HL-60 (cell line): ENCODE measurements around the gene JMJD1C.
A peak's percentile ranks its signal among the peaks of the same experiment; 100 is the strongest.

Experiments used
- DNase-seq, 2 experiments: peaks; one replicate each; pipeline ENCODE4 v3.0.0-alpha.2; 2010 to 2020; ENCODE audit warnings: low read depth in 1 of 2, low spot score in 1 of 2
- H3K27ac ChIP-seq: fragments of 250-450 bp; sonication (Bioruptor Pico); replicated peaks from 2 replicates; pipeline ENCODE4 v1.5.1; 2020; ENCODE audit warnings: mild to moderate bottlenecking, moderate library complexity
- H3K27me3 ChIP-seq: fragments of 250-450 bp; sonication (Bioruptor Pico); 2 replicates; pipeline ENCODE4 v1.5.1; 2021; ENCODE audit warnings: mild to moderate bottlenecking, moderate library complexity; ENCODE audit not compliant: insufficient read depth, poor library complexity, severe bottlenecking
- H3K4me3 ChIP-seq: replicated peaks from 2 replicates; pipeline ENCODE4 v1.5.1; 2011; ENCODE audit warnings: mild to moderate bottlenecking, control low read depth, low read length; ENCODE audit not compliant: insufficient read depth
- CTCF ChIP-seq: IDR thresholded peaks from one replicate; pipeline ENCODE4 v1.5.1; 2011; ENCODE audit warnings: low read length, control low read depth, inconsistent platforms; ENCODE audit not compliant: insufficient read depth
- GABPA ChIP-seq: IDR thresholded peaks from 2 replicates; pipeline ENCODE4 v1.6.1; 2012; ENCODE audit warnings: low read depth
- POLR2AphosphoS5 ChIP-seq: IDR thresholded peaks from 2 replicates; pipeline ENCODE4 v1.6.1; 2012; ENCODE audit warnings: low read depth
- SPI1 ChIP-seq: IDR thresholded peaks from 2 replicates; pipeline ENCODE4 v1.6.1; 2012; ENCODE audit warnings: low read depth, mild to moderate bottlenecking, borderline replicate concordance
- TF ChIP-seq, protein P1 (sequence below): IDR thresholded peaks from 2 replicates; pipeline ENCODE4 v1.6.1; 2012; ENCODE audit warnings: low read depth; ENCODE audit not compliant: insufficient replicate concordance

The JMJD1C gene

GRCh38 chr10:63161592-63161991 lies 304.2 kb downstream of the JMJD1C start:
- no peak for TF ChIP-seq CTCF
- TF ChIP-seq, protein P1, sequence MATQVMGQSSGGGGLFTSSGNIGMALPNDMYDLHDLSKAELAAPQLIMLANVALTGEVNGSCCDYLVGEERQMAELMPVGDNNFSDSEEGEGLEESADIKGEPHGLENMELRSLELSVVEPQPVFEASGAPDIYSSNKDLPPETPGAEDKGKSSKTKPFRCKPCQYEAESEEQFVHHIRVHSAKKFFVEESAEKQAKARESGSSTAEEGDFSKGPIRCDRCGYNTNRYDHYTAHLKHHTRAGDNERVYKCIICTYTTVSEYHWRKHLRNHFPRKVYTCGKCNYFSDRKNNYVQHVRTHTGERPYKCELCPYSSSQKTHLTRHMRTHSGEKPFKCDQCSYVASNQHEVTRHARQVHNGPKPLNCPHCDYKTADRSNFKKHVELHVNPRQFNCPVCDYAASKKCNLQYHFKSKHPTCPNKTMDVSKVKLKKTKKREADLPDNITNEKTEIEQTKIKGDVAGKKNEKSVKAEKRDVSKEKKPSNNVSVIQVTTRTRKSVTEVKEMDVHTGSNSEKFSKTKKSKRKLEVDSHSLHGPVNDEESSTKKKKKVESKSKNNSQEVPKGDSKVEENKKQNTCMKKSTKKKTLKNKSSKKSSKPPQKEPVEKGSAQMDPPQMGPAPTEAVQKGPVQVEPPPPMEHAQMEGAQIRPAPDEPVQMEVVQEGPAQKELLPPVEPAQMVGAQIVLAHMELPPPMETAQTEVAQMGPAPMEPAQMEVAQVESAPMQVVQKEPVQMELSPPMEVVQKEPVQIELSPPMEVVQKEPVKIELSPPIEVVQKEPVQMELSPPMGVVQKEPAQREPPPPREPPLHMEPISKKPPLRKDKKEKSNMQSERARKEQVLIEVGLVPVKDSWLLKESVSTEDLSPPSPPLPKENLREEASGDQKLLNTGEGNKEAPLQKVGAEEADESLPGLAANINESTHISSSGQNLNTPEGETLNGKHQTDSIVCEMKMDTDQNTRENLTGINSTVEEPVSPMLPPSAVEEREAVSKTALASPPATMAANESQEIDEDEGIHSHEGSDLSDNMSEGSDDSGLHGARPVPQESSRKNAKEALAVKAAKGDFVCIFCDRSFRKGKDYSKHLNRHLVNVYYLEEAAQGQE, result no peak
- TF ChIP-seq POLR2AphosphoS5, result no peak
- no peak for TF ChIP-seq GABPA
- no peak for TF ChIP-seq SPI1
- DNase-seq, result no peak
- Histone ChIP-seq H3K27ac (no peak overlapping the region), H3K27me3 (no peaks in the 10 kb centered on the region), H3K4me3 (no peak overlapping the region)

- H3K27ac ChIP-seq, result no peak overlapping the region
- peak; percentile 50 to 55 for DNase-seq
Observed at GRCh38 chr10:63157845-63158624, 307.7 kb downstream of the JMJD1C start.

DNA sequence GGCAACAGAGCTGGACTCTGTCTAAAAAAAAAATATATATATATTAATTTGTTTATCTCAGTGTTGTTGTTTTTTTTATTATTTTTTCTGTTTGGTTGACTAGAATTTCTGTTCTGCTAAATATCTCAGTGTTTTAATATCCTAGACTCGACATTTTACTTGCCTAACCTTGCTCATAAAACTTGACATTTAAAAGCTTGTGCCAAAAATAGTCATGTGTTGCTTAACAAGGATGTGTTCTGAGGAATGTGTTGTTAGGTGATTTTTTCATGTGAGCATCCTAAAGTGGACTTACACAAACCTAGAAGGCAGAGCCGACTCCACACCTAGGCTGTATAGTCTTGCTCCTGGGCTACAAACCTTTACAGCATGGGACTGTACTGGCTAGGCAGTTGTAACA lies 309.5 kb downstream of the JMJD1C start:
- no peaks in the 10 kb centered on the region for H3K27me3 ChIP-seq

More at GRCh38 chr10:63157845-63158624, 307.7 kb downstream of the JMJD1C start:
- Histone ChIP-seq H3K4me3 (no peak overlapping the region), H3K27me3 (no peaks in the 10 kb centered on the region)
- TF ChIP-seq POLR2AphosphoS5 (no peak), CTCF (peak; percentile 24), GABPA (no peak), SPI1 (no peak)
- TF ChIP-seq, protein P1, result no peak

More for the DNA sequence above, 309.5 kb downstream of the JMJD1C start:
- DNase-seq, result no peak
- TF ChIP-seq CTCF, result no peak
- Histone ChIP-seq H3K27ac (no peak overlapping the region), H3K4me3 (no peak overlapping the region)
